MCF 10A (cell line): ENCODE measurements around the gene DNLZ. TPM values are rescaled to one million over a fixed set of nuclear protein-coding genes. Genes with fewer than 3 reads are reported as not detected.

Experiments used
- BruUV-seq: library from RNA; stranded (reverse); fragments of 400-500 nt; replicated peaks from 2 replicates; lab custom pipeline; 2021; lab: Mats Ljungman, UMichigan
- CTCF ChIA-PET: fragments of 300-600 bp; sonication (Branson Sonifier 250); formaldehyde crosslinking; extraction: SDS; loops from one replicate; lab custom pipeline; 2021; ENCODE audit warnings: antibody characterized with exemption, inconsistent platforms; lab: Yijun Ruan, JAX
- POLR2A ChIA-PET: fragments of 300-600, 350-650 bp; sonication (Branson Sonifier 250); formaldehyde crosslinking; extraction: SDS; loops from one replicate; lab custom pipeline; 2020; ENCODE audit warnings: antibody characterized with exemption, inconsistent platforms; lab: Yijun Ruan, JAX
- DNase-seq: peaks from one replicate; pipeline ENCODE4 v3.0.0-alpha.2; 2018; ENCODE audit not compliant: unreplicated experiment
- H3K27ac Mint-ChIP-seq: one replicate; pipeline ENCODE4 v1.8.0; 2022; ENCODE audit warnings: mild to moderate bottlenecking, low read depth, mixed read lengths; ENCODE audit not compliant: unreplicated experiment
- H3K27me3 Mint-ChIP-seq: one replicate; pipeline ENCODE4 v1.8.0; 2022; ENCODE audit warnings: mixed read lengths; ENCODE audit not compliant: insufficient read depth, unreplicated experiment
- H3K36me3 Mint-ChIP-seq: one replicate; pipeline ENCODE4 v1.8.0; 2022; ENCODE audit warnings: mild to moderate bottlenecking, moderate library complexity, mixed read lengths; ENCODE audit not compliant: insufficient read depth, unreplicated experiment
- H3K4me1 Mint-ChIP-seq: one replicate; pipeline ENCODE4 v1.8.0; 2022; ENCODE audit warnings: mixed read lengths; ENCODE audit not compliant: insufficient read depth, unreplicated experiment
- H3K4me3 Mint-ChIP-seq: one replicate; pipeline ENCODE4 v1.8.0; 2022; ENCODE audit warnings: mild to moderate bottlenecking, moderate library complexity, mixed read lengths; ENCODE audit not compliant: unreplicated experiment
- H3K9me3 Mint-ChIP-seq: one replicate; pipeline ENCODE4 v1.8.0; 2022; ENCODE audit warnings: mixed read lengths; ENCODE audit not compliant: unreplicated experiment
- CTCF ChIP-seq: fragments of 200-600 bp; IDR thresholded peaks from one replicate; pipeline ENCODE4 v1.8.0; 2022; ENCODE audit warnings: antibody characterized with exemption, mild to moderate bottlenecking; ENCODE audit not compliant: unreplicated experiment
- intact Hi-C: fragments of 100-400 bp; cut with micrococcal nuclease; formaldehyde crosslinking; loops from 2 replicates; pipeline ENCODE4 v1.14.1; 2022
- total RNA-seq: library from RNA; stranded (reverse); gene quantifications from 2 replicates; pipeline ENCODE4 v1.2.3, GENCODE V29; 2022

Gene DNLZ
- total RNA-seq, 1 experiment from 2014 or later: 30.5 TPM

GRCh38 chr9:136399176-136400037, 35.9 kb upstream of the DNLZ start:
- DNase-seq: peak; percentile 16
- H3K27ac Mint-ChIP-seq: peak overlapping the region; percentile 69
- peaks cover 47% of the 10 kb centered on the region for H3K36me3 Mint-ChIP-seq
- H3K4me1 Mint-ChIP-seq: no peaks in the 10 kb centered on the region
- peak overlapping the region; percentile 81 for H3K4me3 Mint-ChIP-seq
- TF ChIP-seq CTCF: no peak
- POLR2A ChIA-PET: interaction anchor here (0.7 to 5.5 kb wide), 7 partner anchors 8 to 549 kb away, joined by 3 to 37 read pairs (median 3); partner anchors contain the start of genes DNLZ, ENTR1 and PMPCA
- intact Hi-C loops: loop anchor here (1.0 kb wide), 1 partner anchor 60 kb away; no protein-coding TSS in a partner anchor
- no peaks in the 10 kb centered on the region for H3K27me3 Mint-ChIP-seq
- CTCF ChIA-PET: interaction anchor here (0.6 to 1.2 kb wide), 4 partner anchors 15 to 347 kb away, joined by 3 to 6 read pairs (median 3); partner anchors contain the start of gene DNLZ
- no TSS peak for BruUV-seq
- H3K9me3 Mint-ChIP-seq: no peaks in the 10 kb centered on the region

GRCh38 chr9:136398286-136398685, 34.7 kb upstream of the DNLZ start:
- Mint-ChIP-seq H3K27ac (no peak overlapping the region), H3K36me3 (peaks cover 51% of the 10 kb centered on the region), H3K9me3 (no peaks in the 10 kb centered on the region), H3K4me1 (no peaks in the 10 kb centered on the region), H3K27me3 (no peaks in the 10 kb centered on the region), H3K4me3 (peak overlapping the region; percentile 81)
- intact Hi-C loops: no loop called here
- no peak for TF ChIP-seq CTCF
- CTCF ChIA-PET: interaction anchor here (0.5 kb wide), 1 partner anchor 483 kb away, joined by 3 read pairs; no protein-coding TSS in a partner anchor
- BruUV-seq: no TSS peak
- POLR2A ChIA-PET: interaction anchor here (0.7 to 5.5 kb wide), 4 partner anchors 12 to 35 kb away, joined by 3 to 37 read pairs (median 9); partner anchors contain the start of genes DNLZ, ENTR1 and PMPCA
- DNase-seq: no peak

GRCh38 chr9:136397643-136398042, 34.1 kb upstream of the DNLZ start:
- ChIA-PET POLR2A (interaction anchor here (3.5 to 5.5 kb wide), 2 partner anchors 13 to 34 kb away, joined by 15 to 37 read pairs; partner anchors contain the start of genes DNLZ, ENTR1 and PMPCA), CTCF (interaction anchor here (0.5 to 0.6 kb wide), 2 partner anchors 89 to 484 kb away, joined by 3 read pairs; no protein-coding TSS in a partner anchor)
- H3K4me3 Mint-ChIP-seq: no peak overlapping the region
- no peak for TF ChIP-seq CTCF
- intact Hi-C loops: no loop called here
- H3K27me3 Mint-ChIP-seq: no peaks in the 10 kb centered on the region
- peaks cover 50% of the 10 kb centered on the region for H3K36me3 Mint-ChIP-seq
- H3K9me3 Mint-ChIP-seq: no peaks in the 10 kb centered on the region
- no peak overlapping the region for H3K27ac Mint-ChIP-seq
- no peak for DNase-seq
- H3K4me1 Mint-ChIP-seq: no peaks in the 10 kb centered on the region
- BruUV-seq: no TSS peak

GRCh38 chr9:136396219-136396515, 32.6 kb upstream of the DNLZ start:
- Mint-ChIP-seq H3K4me1 (no peaks in the 10 kb centered on the region), H3K27me3 (no peaks in the 10 kb centered on the region), H3K9me3 (no peaks in the 10 kb centered on the region), H3K36me3 (peaks cover 52% of the 10 kb centered on the region), H3K27ac (no peak overlapping the region), H3K4me3 (no peak overlapping the region)
- intact Hi-C loops: no loop called here
- DNase-seq: no peak
- no peak for TF ChIP-seq CTCF
- ChIA-PET CTCF (interaction anchor here (0.6 to 1.9 kb wide), 3 partner anchors 13 to 141 kb away, joined by 3 to 7 read pairs (median 3); partner anchors contain the start of gene DNLZ), POLR2A (interaction anchor here (5.5 kb wide), 1 partner anchor 14 kb away, joined by 37 read pairs; the partner anchor contains the start of genes ENTR1 and PMPCA)
- no TSS peak for BruUV-seq
